Stimulated activated CD8-positive, alpha-beta memory T cell treated with anti-CD3 and anti-CD28 coated beads, Interleukin-4, amount 100 ng/mL, for 24 hours (primary cell): Measurements from ENCODE around the gene KRTAP5-11.
"Not testable (repeated sequence)": the region's sequence is repeated elsewhere in the genome, so short reads cannot be mapped to it uniquely, and the experiment has no call there.

ENCODE experiments used
- DNase-seq: peaks from one replicate; pipeline ENCODE4 v3.0.0-alpha.2; 2020; ENCODE audit warnings: low read depth

Gene KRTAP5-11

GRCh38 chr11:71580057-71581003 lies 2.3 kb downstream of the KRTAP5-11 start:
- no peak for DNase-seq

- DNase-seq: not testable (repeated sequence)
Measured at GRCh38 chr11:71579513-71579912, 3.2 kb downstream of the KRTAP5-11 start.

- no peak for DNase-seq
Measured at GRCh38 chr11:71577469-71578004, 5.1 kb downstream of the KRTAP5-11 start.

- not testable (repeated sequence) for DNase-seq
Measured at GRCh38 chr11:71576688-71577465, 5.8 kb downstream of the KRTAP5-11 start.

GRCh38 chr11:71575723-71576424 lies 6.8 kb downstream of the KRTAP5-11 start:
- no peak for DNase-seq

- DNase-seq: no peak
Measured at GRCh38 chr11:71574418-71574817, 8.3 kb downstream of the KRTAP5-11 start.

GRCh38 chr11:71572811-71573210 lies 9.9 kb downstream of the KRTAP5-11 start:
- no peak for DNase-seq

- DNase-seq: not testable (repeated sequence)
Measured at GRCh38 chr11:71571101-71571850, 11.4 kb downstream of the KRTAP5-11 start.

- no peak for DNase-seq
Measured at GRCh38 chr11:71568704-71569349, 13.8 kb downstream of the KRTAP5-11 start.

GRCh38 chr11:71567633-71568032 lies 15.0 kb downstream of the KRTAP5-11 start:
- DNase-seq: not testable (repeated sequence)

- not testable (repeated sequence) for DNase-seq
Measured at GRCh38 chr11:71566626-71567599, 15.8 kb downstream of the KRTAP5-11 start.

- no peak for DNase-seq
Measured at GRCh38 chr11:71566081-71566620, 16.5 kb downstream of the KRTAP5-11 start.

- no peak for DNase-seq
Measured at GRCh38 chr11:71565263-71565662, 17.4 kb downstream of the KRTAP5-11 start, which contains the start of gene KRTAP5-10. Gene KRTAP5-10, plus strand, starts transcription at chr11:71565563. Its CDS starts 25 bp downstream, at chr11:71565588.

GRCh38 chr11:71564430-71564829 lies 18.2 kb downstream of the KRTAP5-11 start:
- no peak for DNase-seq

GRCh38 chr11:71563406-71563805 lies 19.3 kb downstream of the KRTAP5-11 start:
- DNase-seq: no peak

- no peak for DNase-seq
Measured at GRCh38 chr11:71562120-71562519, 20.6 kb downstream of the KRTAP5-11 start.

GRCh38 chr11:71558996-71559395 lies 23.7 kb downstream of the KRTAP5-11 start:
- DNase-seq: no peak

GRCh38 chr11:71557257-71557656 lies 25.4 kb downstream of the KRTAP5-11 start:
- DNase-seq: no peak

GRCh38 chr11:71556018-71556417 lies 26.7 kb downstream of the KRTAP5-11 start:
- no peak for DNase-seq
